ENCODE measurements around the gene MYO5C. TPM values are rescaled to one million over a fixed set of nuclear protein-coding genes. Genes with fewer than 3 reads are reported as not detected.

Gene MYO5C
- total and polyA plus RNA-seq, 2 donors (not counting 3 experiments of a cell fraction or from before 2014, with no cell fraction given), result 7.5 to 19.4 TPM

DNA sequence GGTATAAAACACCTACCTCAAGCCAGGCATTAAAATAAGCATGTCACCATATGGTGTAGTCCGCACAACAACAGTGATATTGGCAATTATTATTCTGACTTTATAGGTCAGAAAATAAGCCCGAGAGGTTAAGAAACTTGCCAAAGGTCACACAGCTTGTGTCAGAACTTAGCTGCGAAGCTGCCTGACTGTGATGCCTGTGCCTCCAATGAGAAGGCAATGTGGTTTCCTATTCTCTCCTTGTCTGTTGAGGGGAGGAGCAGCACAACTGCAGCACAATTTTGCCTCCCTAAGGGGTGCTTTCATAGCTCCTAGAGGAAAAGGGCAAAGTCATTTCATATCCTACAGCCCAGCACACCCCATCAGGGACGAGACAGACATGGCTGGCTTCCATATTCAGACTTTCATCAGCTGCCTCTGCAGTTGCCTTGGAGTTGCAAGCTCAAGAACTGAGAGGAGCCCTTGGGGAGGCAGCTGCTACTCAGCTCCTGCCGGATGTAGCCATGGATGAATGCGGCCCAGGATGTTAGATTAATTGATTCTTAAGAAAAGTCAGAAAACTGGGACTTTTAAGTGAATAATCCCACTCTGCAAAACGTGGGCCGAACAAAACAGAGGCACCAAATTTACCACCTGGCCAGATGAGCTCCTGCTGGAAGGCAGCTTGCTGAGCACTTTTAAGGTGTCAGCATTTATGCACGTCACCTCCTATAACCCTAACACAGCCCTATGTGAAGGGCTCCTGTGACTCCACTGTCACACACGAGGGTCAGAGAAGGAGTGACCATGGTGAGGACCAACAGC lies 38.5 kb downstream of the MYO5C start:
- H3K36me3 ChIP-seq (ENCODE audit: control insufficient read depth in 2 of 2, extremely low read depth in 1 of 2, insufficient read depth in 2 of 2, low read length in 2 of 2), result no peaks in the 10 kb centered on the region
- TF ChIP-seq EZH2 (IDR thresholded peaks at IDR 0.05; ENCODE audit: borderline replicate concordance, low read depth, low read length, severe bottlenecking) (no peak), JUN (IDR thresholded peaks at IDR 0.05; ENCODE audit: borderline replicate concordance, insufficient read depth, insufficient read length, low read depth) (no peak), POLR2AphosphoS5 (IDR thresholded peaks at IDR 0.05; ENCODE audit: insufficient read depth, low read depth, low read length) (no peak)
- CTCF ChIA-PET, result interaction anchor here (0.6 to 6.1 kb wide), 18 partner anchors 22 to 480 kb away, joined by 3 to 133 read pairs (median 5); partner anchors contain the start of genes ARPP19, ATOSA, LEO1 and MYO5C
- no peaks in the 10 kb centered on the region for H3K9me1 ChIP-seq (replicated peaks; ENCODE audit: control insufficient read depth, extremely low read depth, insufficient read depth, low read length)
- POLR2A ChIA-PET, result interaction anchor here (0.6 kb wide), 1 partner anchor 61 kb away, joined by 5 read pairs; no protein-coding TSS in a partner anchor
- BruUV-seq (replicated peaks), result no TSS peak
- no peak overlapping the region for H3K9ac ChIP-seq (replicated peaks; ENCODE audit: extremely low read depth, insufficient read depth, low read length)
- no peak overlapping the region for H2AFZ ChIP-seq (ENCODE audit: low read depth, low read length)
- intact Hi-C loops (cut with micrococcal nuclease) (loop anchor here (1.0 to 10.0 kb wide), 8 partner anchors 74 to 478 kb away; partner anchors contain the start of genes ARPP19, ATOSA and MYO5A), dilution Hi-C loops (cut with MboI; ENCODE audit: extremely low pct_ligation_motif_present, low sequenced_read_pairs) (no loop called here)
- H3K4me3 ChIP-seq (replicated peaks in 1 of 3; ENCODE audit: insufficient read depth in 1 of 3, low read depth in 1 of 3, low read length in 3 of 3), result no peak overlapping the region
- H3K4me2 ChIP-seq (ENCODE audit: insufficient read depth, low read length), result no peak overlapping the region
- DNase-seq (ENCODE audit: low read depth, low spot score) (no peak), FAIRE-seq (no peak)
- peaks cover 39% of the 10 kb centered on the region for H3K4me1 ChIP-seq (ENCODE audit: control insufficient read depth, extremely low read depth, insufficient read depth, low read length)
- H3K9me3 ChIP-seq (replicated peaks; ENCODE audit: control insufficient read depth, insufficient read depth, low read length), result no peaks in the 10 kb centered on the region
- no peaks in the 10 kb centered on the region for H4K20me1 ChIP-seq (replicated peaks; ENCODE audit: control insufficient read depth, extremely low read depth, insufficient read depth, low read length)
- no peaks in the 10 kb centered on the region for H3K79me2 ChIP-seq (ENCODE audit: control insufficient read depth, insufficient read depth, low read length)
- no peaks in the 10 kb centered on the region for H3K27me3 ChIP-seq (ENCODE audit: control insufficient read depth in 2 of 2, insufficient read depth in 2 of 2, low read length in 2 of 2)
- H3K27ac ChIP-seq (ENCODE audit: insufficient read depth, low read depth, low read length), result no peak overlapping the region

DNA sequence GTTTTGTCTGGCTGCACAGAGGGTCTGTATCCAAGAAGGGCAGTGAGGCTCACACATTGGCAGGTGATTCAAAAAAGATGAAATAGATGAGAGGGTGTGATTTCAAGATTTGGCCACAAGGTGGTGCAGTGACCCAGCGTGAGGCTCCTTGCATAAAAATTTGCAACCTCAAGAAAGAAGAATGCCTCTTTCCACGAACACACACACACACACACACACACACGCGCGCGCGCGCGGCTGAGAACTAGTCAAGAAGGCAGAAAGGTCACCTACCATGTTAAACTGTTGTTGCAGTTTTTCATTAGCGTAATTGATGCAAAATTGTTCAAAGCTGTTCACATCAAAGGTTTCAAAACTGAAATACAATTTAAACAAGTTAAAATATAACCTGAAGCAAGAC lies 39.2 kb downstream of the MYO5C start:
- dilution Hi-C loops (cut with MboI; ENCODE audit: extremely low pct_ligation_motif_present, low sequenced_read_pairs) (no loop called here), intact Hi-C loops (cut with micrococcal nuclease) (loop anchor here (1.0 to 10.0 kb wide), 8 partner anchors 75 to 479 kb away; partner anchors contain the start of genes ARPP19, ATOSA and MYO5A)
- TF ChIP-seq POLR2A (IDR thresholded peaks at IDR 0.05; ENCODE audit: low read depth, low read length) (no peak), CTCF (IDR thresholded peaks at IDR 0.05; ENCODE audit: extremely low read depth in 1 of 2, insufficient read depth in 1 of 2, low read depth in 1 of 2, low read length in 2 of 2) (peak; percentile 69)
- Histone ChIP-seq H3K36me3 (ENCODE audit: control insufficient read depth in 2 of 2, extremely low read depth in 1 of 2, insufficient read depth in 2 of 2, low read length in 2 of 2) (no peaks in the 10 kb centered on the region), H3K9me1 (replicated peaks; ENCODE audit: control insufficient read depth, extremely low read depth, insufficient read depth, low read length) (no peaks in the 10 kb centered on the region), H3K4me2 (ENCODE audit: insufficient read depth, low read length) (peak overlapping the region; percentile 37), H3K79me2 (ENCODE audit: control insufficient read depth, insufficient read depth, low read length) (no peaks in the 10 kb centered on the region), H3K9ac (replicated peaks; ENCODE audit: extremely low read depth, insufficient read depth, low read length) (no peak overlapping the region), H3K27ac (ENCODE audit: insufficient read depth, low read depth, low read length) (no peak overlapping the region), H3K4me1 (ENCODE audit: control insufficient read depth, extremely low read depth, insufficient read depth, low read length) (peaks cover 33% of the 10 kb centered on the region), H3K27me3 (ENCODE audit: control insufficient read depth in 2 of 2, insufficient read depth in 2 of 2, low read length in 2 of 2) (no peaks in the 10 kb centered on the region), H3K4me3 (replicated peaks in 1 of 3; ENCODE audit: insufficient read depth in 1 of 3, low read depth in 1 of 3, low read length in 3 of 3) (no peak overlapping the region), H2AFZ (ENCODE audit: low read depth, low read length) (no peak overlapping the region), H4K20me1 (replicated peaks; ENCODE audit: control insufficient read depth, extremely low read depth, insufficient read depth, low read length) (no peaks in the 10 kb centered on the region), H3K9me3 (replicated peaks; ENCODE audit: control insufficient read depth, insufficient read depth, low read length) (no peaks in the 10 kb centered on the region)
- FAIRE-seq (peak; percentile 75), DNase-seq (ENCODE audit: low read depth, low spot score) (peak; percentile 90)
- ChIA-PET POLR2A (interaction anchor here (0.6 kb wide), 1 partner anchor 62 kb away, joined by 5 read pairs; no protein-coding TSS in a partner anchor), CTCF (interaction anchor here (0.6 to 6.1 kb wide), 18 partner anchors 23 to 481 kb away, joined by 3 to 133 read pairs (median 5); partner anchors contain the start of genes ARPP19, LEO1 and MYO5C)
- BruUV-seq (replicated peaks), result no TSS peak
